Activated naive CD8-positive, alpha-beta T cell treated with anti-CD3 and anti-CD28 coated beads, Interleukin-2, amount 10 ng/mL, durations not matched to agents 7 days and 5 days (primary cell): ENCODE data around the gene SAMD4A. TPM values are rescaled to one million over a fixed set of nuclear protein-coding genes. Genes with fewer than 3 reads are reported as not detected.

Experiments
- ATAC-seq: fragments of 150-1000 bp; cut with Tn5 transposase; one replicate; pipeline ENCODE4 v1.10.0; 2021; ENCODE audit warnings: low read depth, moderate library complexity
- POLR2A ChIA-PET: fragments of 350-600 bp; sonication (Branson Sonifier 250); formaldehyde crosslinking; loops from one replicate; lab custom pipeline; 2021; ENCODE audit warnings: antibody characterized with exemption; lab: Charles Lee
- DNase-seq: peaks from one replicate; pipeline ENCODE4 v3.0.0; 2021
- H3K27ac Mint-ChIP-seq: one replicate; pipeline ENCODE4 v1.8.0; 2022; ENCODE audit warnings: mild to moderate bottlenecking, mixed read lengths
- H3K27me3 Mint-ChIP-seq: one replicate; pipeline ENCODE4 v1.8.0; 2022; ENCODE audit warnings: mild to moderate bottlenecking, moderate library complexity, mixed read lengths
- H3K36me3 Mint-ChIP-seq: one replicate; pipeline ENCODE4 v1.8.0; 2021; ENCODE audit warnings: mild to moderate bottlenecking, mixed read lengths
- H3K4me1 Mint-ChIP-seq: one replicate; pipeline ENCODE4 v1.8.0; 2021; ENCODE audit warnings: mixed read lengths
- H3K4me3 Mint-ChIP-seq: one replicate; pipeline ENCODE4 v1.8.0; 2022; ENCODE audit warnings: mild to moderate bottlenecking, moderate library complexity, mixed read lengths
- H3K9me3 Mint-ChIP-seq: one replicate; pipeline ENCODE4 v1.8.0; 2021; ENCODE audit warnings: mixed read lengths
- total RNA-seq, 2 experiments: library from RNA; stranded (reverse); gene quantifications; one replicate each; pipeline ENCODE4 v1.2.3, GENCODE V29; 2021

SAMD4A gene
- total RNA-seq, 2 experiments from 2014 or later: 2.6 to 2.7 TPM

GRCh38 chr14:54692284-54692772 lies 125.4 kb downstream of the SAMD4A start:
- no peaks in the 10 kb centered on the region for H3K36me3 Mint-ChIP-seq
- peaks cover 8% of the 10 kb centered on the region for H3K4me1 Mint-ChIP-seq
- DNase-seq: no peak
- H3K27me3 Mint-ChIP-seq: peaks cover 18% of the 10 kb centered on the region
- ATAC-seq: no peak
- POLR2A ChIA-PET: no interaction called here
- no peak overlapping the region for H3K27ac Mint-ChIP-seq
- H3K4me3 Mint-ChIP-seq: no peak overlapping the region
- H3K9me3 Mint-ChIP-seq: no peaks in the 10 kb centered on the region

- POLR2A ChIA-PET: no interaction called here
- no peaks in the 10 kb centered on the region for H3K9me3 Mint-ChIP-seq
- no peaks in the 10 kb centered on the region for H3K36me3 Mint-ChIP-seq
- peaks cover 5% of the 10 kb centered on the region for H3K4me1 Mint-ChIP-seq
- ATAC-seq: no peak
- H3K27me3 Mint-ChIP-seq: peaks cover 19% of the 10 kb centered on the region
- H3K27ac Mint-ChIP-seq: no peak overlapping the region
- no peak overlapping the region for H3K4me3 Mint-ChIP-seq
- DNase-seq: no peak
These were observed 126.8 kb downstream of the SAMD4A start for GRCh38 chr14:54693761-54694160.

GRCh38 chr14:54695196-54695595 lies 128.3 kb downstream of the SAMD4A start:
- peaks cover 6% of the 10 kb centered on the region for H3K4me1 Mint-ChIP-seq
- H3K36me3 Mint-ChIP-seq: no peaks in the 10 kb centered on the region
- H3K27me3 Mint-ChIP-seq: peaks cover 27% of the 10 kb centered on the region

GRCh38 chr14:54697001-54697400 lies 130.1 kb downstream of the SAMD4A start:
- no peak for DNase-seq
- Mint-ChIP-seq H3K27ac (no peak overlapping the region), H3K9me3 (no peaks in the 10 kb centered on the region), H3K27me3 (peaks cover 38% of the 10 kb centered on the region), H3K36me3 (no peaks in the 10 kb centered on the region), H3K4me1 (peaks cover 13% of the 10 kb centered on the region), H3K4me3 (no peak overlapping the region)
- ATAC-seq: no peak
- POLR2A ChIA-PET: no interaction called here

More at GRCh38 chr14:54695196-54695595, 128.3 kb downstream of the SAMD4A start:
- ATAC-seq (no peak), DNase-seq (no peak)
- H3K27ac Mint-ChIP-seq: no peak overlapping the region
- no peaks in the 10 kb centered on the region for H3K9me3 Mint-ChIP-seq
- POLR2A ChIA-PET: no interaction called here
- no peak overlapping the region for H3K4me3 Mint-ChIP-seq

- Mint-ChIP-seq H3K36me3 (no peaks in the 10 kb centered on the region), H3K9me3 (no peaks in the 10 kb centered on the region), H3K27ac (no peak overlapping the region), H3K27me3 (peaks cover 39% of the 10 kb centered on the region), H3K4me3 (no peak overlapping the region), H3K4me1 (peaks cover 8% of the 10 kb centered on the region)
- POLR2A ChIA-PET: no interaction called here
- no peak for DNase-seq
- no peak for ATAC-seq
These were observed 130.9 kb downstream of the SAMD4A start for GRCh38 chr14:54697803-54698202.

GRCh38 chr14:54698501-54698900 lies 131.6 kb downstream of the SAMD4A start:
- Mint-ChIP-seq H3K9me3 (no peaks in the 10 kb centered on the region), H3K36me3 (no peaks in the 10 kb centered on the region), H3K27ac (no peak overlapping the region), H3K27me3 (peaks cover 41% of the 10 kb centered on the region), H3K4me3 (no peak overlapping the region), H3K4me1 (peaks cover 8% of the 10 kb centered on the region)
- POLR2A ChIA-PET: no interaction called here
- ATAC-seq (no peak), DNase-seq (no peak)

- POLR2A ChIA-PET: no interaction called here
- Mint-ChIP-seq H3K27me3 (peaks cover 36% of the 10 kb centered on the region), H3K9me3 (no peaks in the 10 kb centered on the region), H3K4me1 (peaks cover 8% of the 10 kb centered on the region), H3K36me3 (no peaks in the 10 kb centered on the region), H3K27ac (no peak overlapping the region), H3K4me3 (no peak overlapping the region)
- DNase-seq: no peak
- ATAC-seq: no peak
These were observed 132.1 kb downstream of the SAMD4A start for GRCh38 chr14:54698966-54699530.

GRCh38 chr14:54699735-54700134 lies 132.8 kb downstream of the SAMD4A start:
- H3K9me3 Mint-ChIP-seq: no peaks in the 10 kb centered on the region
- POLR2A ChIA-PET: no interaction called here
- no peaks in the 10 kb centered on the region for H3K36me3 Mint-ChIP-seq
- H3K27me3 Mint-ChIP-seq: peaks cover 35% of the 10 kb centered on the region
- H3K27ac Mint-ChIP-seq: no peak overlapping the region
- DNase-seq (no peak), ATAC-seq (no peak)
- peaks cover 8% of the 10 kb centered on the region for H3K4me1 Mint-ChIP-seq
- H3K4me3 Mint-ChIP-seq: no peak overlapping the region

GRCh38 chr14:54700717-54701116 lies 133.8 kb downstream of the SAMD4A start:
- POLR2A ChIA-PET: interaction anchor here (0.7 kb wide), 1 partner anchor 62 kb away, joined by 7 read pairs; no protein-coding TSS in a partner anchor
- H3K36me3 Mint-ChIP-seq: no peaks in the 10 kb centered on the region
- peak; percentile 84 for ATAC-seq
- peaks cover 35% of the 10 kb centered on the region for H3K27me3 Mint-ChIP-seq
- H3K4me3 Mint-ChIP-seq: no peak overlapping the region
- no peaks in the 10 kb centered on the region for H3K9me3 Mint-ChIP-seq
- DNase-seq: no peak
- no peak overlapping the region for H3K27ac Mint-ChIP-seq
- peaks cover 8% of the 10 kb centered on the region for H3K4me1 Mint-ChIP-seq

- Mint-ChIP-seq H3K4me3 (no peak overlapping the region), H3K4me1 (peaks cover 11% of the 10 kb centered on the region), H3K27ac (no peak overlapping the region), H3K9me3 (peaks cover 3% of the 10 kb centered on the region), H3K36me3 (peaks cover 2% of the 10 kb centered on the region), H3K27me3 (peaks cover 35% of the 10 kb centered on the region)
- ATAC-seq: no peak
- DNase-seq: no peak
- POLR2A ChIA-PET: no interaction called here
These were observed 135.1 kb downstream of the SAMD4A start for GRCh38 chr14:54702014-54702491.

- DNase-seq: no peak
- ATAC-seq: no peak
- peaks cover 35% of the 10 kb centered on the region for H3K27me3 Mint-ChIP-seq
- peaks cover 3% of the 10 kb centered on the region for H3K9me3 Mint-ChIP-seq
- peaks cover 11% of the 10 kb centered on the region for H3K4me1 Mint-ChIP-seq
- H3K4me3 Mint-ChIP-seq: no peak overlapping the region
- H3K27ac Mint-ChIP-seq: no peak overlapping the region
- H3K36me3 Mint-ChIP-seq: peaks cover 2% of the 10 kb centered on the region
- POLR2A ChIA-PET: no interaction called here
These were observed 135.6 kb downstream of the SAMD4A start for GRCh38 chr14:54702492-54702891.

GRCh38 chr14:54703082-54703481 lies 136.2 kb downstream of the SAMD4A start:
- POLR2A ChIA-PET: no interaction called here
- H3K27ac Mint-ChIP-seq: no peak overlapping the region
- H3K4me1 Mint-ChIP-seq: peaks cover 11% of the 10 kb centered on the region
- H3K4me3 Mint-ChIP-seq: no peak overlapping the region
- DNase-seq: no peak
- H3K36me3 Mint-ChIP-seq: peaks cover 2% of the 10 kb centered on the region
- peaks cover 35% of the 10 kb centered on the region for H3K27me3 Mint-ChIP-seq
- H3K9me3 Mint-ChIP-seq: peaks cover 3% of the 10 kb centered on the region
- no peak for ATAC-seq

- H3K9me3 Mint-ChIP-seq: peaks cover 3% of the 10 kb centered on the region
- POLR2A ChIA-PET: no interaction called here
- no peak for ATAC-seq
These were observed 136.8 kb downstream of the SAMD4A start for GRCh38 chr14:54703724-54704123.

GRCh38 chr14:54704768-54705167 lies 137.8 kb downstream of the SAMD4A start:
- Mint-ChIP-seq H3K27ac (no peak overlapping the region), H3K27me3 (peaks cover 23% of the 10 kb centered on the region), H3K4me1 (peaks cover 14% of the 10 kb centered on the region), H3K4me3 (no peak overlapping the region), H3K9me3 (peaks cover 3% of the 10 kb centered on the region), H3K36me3 (peaks cover 2% of the 10 kb centered on the region)
- ATAC-seq (no peak), DNase-seq (no peak)
- POLR2A ChIA-PET: interaction anchor here (0.6 kb wide), 1 partner anchor 13 kb away, joined by 3 read pairs; no protein-coding TSS in a partner anchor

More at GRCh38 chr14:54703724-54704123, 136.8 kb downstream of the SAMD4A start:
- no peak overlapping the region for H3K4me3 Mint-ChIP-seq
- H3K27ac Mint-ChIP-seq: no peak overlapping the region
- peaks cover 11% of the 10 kb centered on the region for H3K4me1 Mint-ChIP-seq
- H3K36me3 Mint-ChIP-seq: peaks cover 2% of the 10 kb centered on the region
- no peak for DNase-seq
- H3K27me3 Mint-ChIP-seq: peaks cover 30% of the 10 kb centered on the region
